ENCODE results near the gene DVL1. TPM values are rescaled to one million over a fixed set of nuclear protein-coding genes. Genes with fewer than 3 reads are reported as not detected.

DVL1 gene
- total and polyA plus RNA-seq, 2 of the 13 experiments (the other 11 are each of a cell fraction or from before 2014, with no cell fraction given), result 30.8 to 60.4 TPM

GRCh38 chr1:1347663-1348419, 1.4 kb downstream of the DVL1 start (continued):
- TF ChIP-seq, protein P1, sequence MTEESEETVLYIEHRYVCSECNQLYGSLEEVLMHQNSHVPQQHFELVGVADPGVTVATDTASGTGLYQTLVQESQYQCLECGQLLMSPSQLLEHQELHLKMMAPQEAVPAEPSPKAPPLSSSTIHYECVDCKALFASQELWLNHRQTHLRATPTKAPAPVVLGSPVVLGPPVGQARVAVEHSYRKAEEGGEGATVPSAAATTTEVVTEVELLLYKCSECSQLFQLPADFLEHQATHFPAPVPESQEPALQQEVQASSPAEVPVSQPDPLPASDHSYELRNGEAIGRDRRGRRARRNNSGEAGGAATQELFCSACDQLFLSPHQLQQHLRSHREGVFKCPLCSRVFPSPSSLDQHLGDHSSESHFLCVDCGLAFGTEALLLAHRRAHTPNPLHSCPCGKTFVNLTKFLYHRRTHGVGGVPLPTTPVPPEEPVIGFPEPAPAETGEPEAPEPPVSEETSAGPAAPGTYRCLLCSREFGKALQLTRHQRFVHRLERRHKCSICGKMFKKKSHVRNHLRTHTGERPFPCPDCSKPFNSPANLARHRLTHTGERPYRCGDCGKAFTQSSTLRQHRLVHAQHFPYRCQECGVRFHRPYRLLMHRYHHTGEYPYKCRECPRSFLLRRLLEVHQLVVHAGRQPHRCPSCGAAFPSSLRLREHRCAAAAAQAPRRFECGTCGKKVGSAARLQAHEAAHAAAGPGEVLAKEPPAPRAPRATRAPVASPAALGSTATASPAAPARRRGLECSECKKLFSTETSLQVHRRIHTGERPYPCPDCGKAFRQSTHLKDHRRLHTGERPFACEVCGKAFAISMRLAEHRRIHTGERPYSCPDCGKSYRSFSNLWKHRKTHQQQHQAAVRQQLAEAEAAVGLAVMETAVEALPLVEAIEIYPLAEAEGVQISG (CRISPR knock-in tag; IDR thresholded peaks at IDR 0.05), result peak; percentile 70
- TF ChIP-seq STAT6 (CRISPR knock-in tag; IDR thresholded peaks at IDR 0.05; ENCODE audit: borderline replicate concordance), result no peak
- TF ChIP-seq EP300 (IDR thresholded peaks at IDR 0.05; ENCODE audit: low read depth in 2 of 2, low read length in 2 of 2), result peak in 1 of 2 experiments; percentile 24; a peak in 1 of 4 replicates
- no peak for TF ChIP-seq EP300 (CRISPR knock-in tag; IDR thresholded peaks at IDR 0.05; ENCODE audit: borderline replicate concordance)
- 0 out of 2 replicates have a peak, but pooled peaks have one; percentile 30 for TF ChIP-seq ATF7-NPFF (CRISPR knock-in tag; IDR thresholded peaks at IDR 0.05; ENCODE audit: low read depth)
- peak; percentile 52 for TF ChIP-seq ARNT2 (CRISPR knock-in tag; IDR thresholded peaks at IDR 0.05; ENCODE audit: low read depth)
- TF ChIP-seq KLF6 (CRISPR knock-in tag; IDR thresholded peaks at IDR 0.05), result no peak
- TF ChIP-seq PAX8 (CRISPR knock-in tag; IDR thresholded peaks at IDR 0.05; ENCODE audit: borderline replicate concordance), result 0 out of 2 replicates have a peak, but pooled peaks have one; percentile 55
- peak; percentile 86 for TF ChIP-seq UBTF (CRISPR knock-in tag; IDR thresholded peaks at IDR 0.05)
- no peak for TF ChIP-seq SMAD3 (CRISPR knock-in tag; IDR thresholded peaks at IDR 0.05)
- TF ChIP-seq YEATS2 (CRISPR knock-in tag; IDR thresholded peaks at IDR 0.05; ENCODE audit: borderline replicate concordance), result peak; percentile 66
- 0 out of 2 replicates have a peak, but pooled peaks have one; percentile 15 for TF ChIP-seq HMGXB3 (CRISPR knock-in tag; IDR thresholded peaks at IDR 0.05; ENCODE audit: borderline replicate concordance)
- no peak for TF ChIP-seq CEBPG (CRISPR knock-in tag; IDR thresholded peaks at IDR 0.05)
- TF ChIP-seq ZNF792 (CRISPR knock-in tag; IDR thresholded peaks at IDR 0.05), result no peak
- TF ChIP-seq BRCA1 (CRISPR knock-in tag; IDR thresholded peaks at IDR 0.05), result no peak
- TF ChIP-seq ZNF564 (CRISPR knock-in tag; IDR thresholded peaks at IDR 0.05), result peak; percentile 29; the same call in 1 of the 2 replicates

Data from HepG2 (cell line).